ENCODE measurements around the gene CFHR1.

- TF ChIP-seq, protein P1, sequence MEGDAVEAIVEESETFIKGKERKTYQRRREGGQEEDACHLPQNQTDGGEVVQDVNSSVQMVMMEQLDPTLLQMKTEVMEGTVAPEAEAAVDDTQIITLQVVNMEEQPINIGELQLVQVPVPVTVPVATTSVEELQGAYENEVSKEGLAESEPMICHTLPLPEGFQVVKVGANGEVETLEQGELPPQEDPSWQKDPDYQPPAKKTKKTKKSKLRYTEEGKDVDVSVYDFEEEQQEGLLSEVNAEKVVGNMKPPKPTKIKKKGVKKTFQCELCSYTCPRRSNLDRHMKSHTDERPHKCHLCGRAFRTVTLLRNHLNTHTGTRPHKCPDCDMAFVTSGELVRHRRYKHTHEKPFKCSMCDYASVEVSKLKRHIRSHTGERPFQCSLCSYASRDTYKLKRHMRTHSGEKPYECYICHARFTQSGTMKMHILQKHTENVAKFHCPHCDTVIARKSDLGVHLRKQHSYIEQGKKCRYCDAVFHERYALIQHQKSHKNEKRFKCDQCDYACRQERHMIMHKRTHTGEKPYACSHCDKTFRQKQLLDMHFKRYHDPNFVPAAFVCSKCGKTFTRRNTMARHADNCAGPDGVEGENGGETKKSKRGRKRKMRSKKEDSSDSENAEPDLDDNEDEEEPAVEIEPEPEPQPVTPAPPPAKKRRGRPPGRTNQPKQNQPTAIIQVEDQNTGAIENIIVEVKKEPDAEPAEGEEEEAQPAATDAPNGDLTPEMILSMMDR (IDR thresholded peaks at IDR 0.05; ENCODE audit: insufficient read depth, low read length, poor library complexity, severe bottlenecking) = no peak
- no peak for TF ChIP-seq EZH2phosphoT487 (conservative IDR thresholded peaks at IDR 0.05; ENCODE audit: low read length)
Observed at GRCh38 chr1:196808529-196809235, 10.8 kb upstream of the CFHR1 start.

All from SU-DHL-6 (cell line).